ENCODE measurements around the gene LUZP1.

LUZP1 gene

GRCh38 chr1:23188434-23188884, 19.8 kb upstream of the LUZP1 start:
- DNase-seq = no peak

GRCh38 chr1:23187637-23188036, 19.0 kb upstream of the LUZP1 start:
- DNase-seq = no peak

- no peak for DNase-seq
These were observed 16.7 kb upstream of the LUZP1 start for GRCh38 chr1:23185381-23185780.

- peak; percentile 27 for DNase-seq
These were observed 15.7 kb upstream of the LUZP1 start for GRCh38 chr1:23184212-23184934.

GRCh38 chr1:23179862-23180261, 11.2 kb upstream of the LUZP1 start:
- DNase-seq = no peak

- no peak for DNase-seq
These were observed 10.3 kb upstream of the LUZP1 start for GRCh38 chr1:23178950-23179349.

GRCh38 chr1:23178414-23178813, 9.8 kb upstream of the LUZP1 start:
- no peak for DNase-seq

- no peak for DNase-seq
These were observed 9.1 kb upstream of the LUZP1 start for GRCh38 chr1:23177438-23178380.

- no peak for DNase-seq
These were observed 8.4 kb upstream of the LUZP1 start for GRCh38 chr1:23177031-23177430.

GRCh38 chr1:23174426-23175110, 5.9 kb upstream of the LUZP1 start:
- no peak for DNase-seq

- no peak for DNase-seq
These were observed 2.6 kb upstream of the LUZP1 start for GRCh38 chr1:23171181-23171755.

GRCh38 chr1:23169727-23170335, 1.2 kb upstream of the LUZP1 start:
- DNase-seq = no peak

GRCh38 chr1:23169195-23169575, 529 bp upstream of the LUZP1 start:
- no peak for DNase-seq

- no peak for DNase-seq
These were observed 594 bp downstream of the LUZP1 start for GRCh38 chr1:23168079-23168444.

GRCh38 chr1:23167353-23168078, 1.1 kb downstream of the LUZP1 start:
- peak; percentile 21 for DNase-seq

GRCh38 chr1:23166854-23167253, 1.8 kb downstream of the LUZP1 start:
- DNase-seq = no peak

- no peak for DNase-seq
These were observed 5.3 kb downstream of the LUZP1 start for GRCh38 chr1:23163395-23163794.

- DNase-seq = no peak
These were observed 8.4 kb downstream of the LUZP1 start for GRCh38 chr1:23159963-23160877.

GRCh38 chr1:23156940-23157339, 11.7 kb downstream of the LUZP1 start:
- DNase-seq = no peak

- no peak for DNase-seq
These were observed 15.5 kb downstream of the LUZP1 start for GRCh38 chr1:23152966-23153684.

Data from effector CD8-positive, alpha-beta T cell (primary cell).